Activated naive CD8-positive, alpha-beta T cell treated with anti-CD3 and anti-CD28 coated beads, Interleukin-2, amount 50 U/mL, for 24 hours (primary cell): Measurements from ENCODE around the gene PYM1.

Experiments
- ATAC-seq: fragments of 150-1000 bp; cut with Tn5 transposase; one replicate; pipeline ENCODE4 v1.10.0; 2021
- DNase-seq: peaks from one replicate; pipeline ENCODE4 v3.0.0; 2021
- H3K27ac Mint-ChIP-seq: one replicate; pipeline ENCODE4 v1.8.0; 2021; ENCODE audit warnings: mild to moderate bottlenecking, mixed read lengths
- H3K27me3 Mint-ChIP-seq: one replicate; pipeline ENCODE4 v1.8.0; 2021; ENCODE audit warnings: mixed read lengths
- H3K36me3 Mint-ChIP-seq: one replicate; pipeline ENCODE4 v1.8.0; 2021; ENCODE audit warnings: low read depth, mixed read lengths
- H3K4me1 Mint-ChIP-seq: one replicate; pipeline ENCODE4 v1.8.0; 2021; ENCODE audit warnings: mixed read lengths
- H3K4me3 Mint-ChIP-seq: one replicate; pipeline ENCODE4 v1.8.0; 2021; ENCODE audit warnings: mild to moderate bottlenecking, moderate library complexity, mixed read lengths
- H3K9me3 Mint-ChIP-seq: one replicate; pipeline ENCODE4 v1.8.0; 2021; ENCODE audit warnings: mixed read lengths

PYM1 gene

GRCh38 chr12:55861871-55862270 lies 65.8 kb downstream of the PYM1 start:
- peaks cover 4% of the 10 kb centered on the region for H3K9me3 Mint-ChIP-seq
- no peak for DNase-seq
- ATAC-seq: no peak
- H3K27ac Mint-ChIP-seq: no peak overlapping the region
- no peaks in the 10 kb centered on the region for H3K36me3 Mint-ChIP-seq
- H3K4me3 Mint-ChIP-seq: no peak overlapping the region
- no peaks in the 10 kb centered on the region for H3K4me1 Mint-ChIP-seq
- no peaks in the 10 kb centered on the region for H3K27me3 Mint-ChIP-seq

DNA sequence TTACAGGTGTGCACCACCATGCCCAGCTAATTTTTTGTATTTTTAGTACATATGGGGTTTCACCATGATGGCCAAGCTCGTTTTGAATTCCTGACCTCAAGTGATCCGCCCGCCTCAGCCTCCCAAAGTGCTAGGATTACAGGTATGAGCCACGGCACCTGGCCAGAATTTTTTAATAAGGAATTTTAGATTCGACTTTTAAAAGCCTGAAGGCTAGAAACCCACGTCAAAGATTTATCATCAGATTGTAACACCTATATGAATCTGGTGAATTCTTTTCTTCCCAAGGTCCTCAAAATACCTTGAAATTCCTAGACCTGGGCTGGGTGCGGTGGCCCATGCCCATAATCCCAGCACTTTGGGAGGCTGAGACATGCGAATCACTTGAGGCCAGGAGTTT lies 66.3 kb downstream of the PYM1 start:
- no peak for ATAC-seq

GRCh38 chr12:55852740-55853139 lies 75.0 kb downstream of the PYM1 start:
- no peaks in the 10 kb centered on the region for H3K36me3 Mint-ChIP-seq
- no peaks in the 10 kb centered on the region for H3K9me3 Mint-ChIP-seq
- H3K4me1 Mint-ChIP-seq: peaks cover 7% of the 10 kb centered on the region
- H3K27me3 Mint-ChIP-seq: no peaks in the 10 kb centered on the region
- no peak overlapping the region for H3K4me3 Mint-ChIP-seq
- DNase-seq (no peak), ATAC-seq (no peak)
- no peak overlapping the region for H3K27ac Mint-ChIP-seq

More for the DNA sequence above, 66.3 kb downstream of the PYM1 start:
- H3K36me3 Mint-ChIP-seq: no peaks in the 10 kb centered on the region
- no peak for DNase-seq
- no peak overlapping the region for H3K27ac Mint-ChIP-seq
- H3K4me3 Mint-ChIP-seq: no peak overlapping the region
- no peaks in the 10 kb centered on the region for H3K4me1 Mint-ChIP-seq
- H3K9me3 Mint-ChIP-seq: peaks cover 4% of the 10 kb centered on the region
- H3K27me3 Mint-ChIP-seq: no peaks in the 10 kb centered on the region
